Suppressor macrophage (primary cell): Measurements from ENCODE around the gene PHB1.
A peak's percentile ranks its signal among the peaks of the same experiment; 100 is the strongest.
"Not testable (repeated sequence)": the region's sequence is repeated elsewhere in the genome, so short reads cannot be mapped to it uniquely, and the experiment has no call there.

Source experiments
- DNase-seq, 4 experiments: peaks; one replicate each; pipeline ENCODE4 v3.0.0-alpha.2; 2020 to 2022

The PHB1 gene

GRCh38 chr17:49378311-49378710 is 36.4 kb downstream of the PHB1 start:
- DNase-seq, result no peak

- DNase-seq, result no peak
Measured at GRCh38 chr17:49375544-49375943, 39.1 kb downstream of the PHB1 start.

DNA sequence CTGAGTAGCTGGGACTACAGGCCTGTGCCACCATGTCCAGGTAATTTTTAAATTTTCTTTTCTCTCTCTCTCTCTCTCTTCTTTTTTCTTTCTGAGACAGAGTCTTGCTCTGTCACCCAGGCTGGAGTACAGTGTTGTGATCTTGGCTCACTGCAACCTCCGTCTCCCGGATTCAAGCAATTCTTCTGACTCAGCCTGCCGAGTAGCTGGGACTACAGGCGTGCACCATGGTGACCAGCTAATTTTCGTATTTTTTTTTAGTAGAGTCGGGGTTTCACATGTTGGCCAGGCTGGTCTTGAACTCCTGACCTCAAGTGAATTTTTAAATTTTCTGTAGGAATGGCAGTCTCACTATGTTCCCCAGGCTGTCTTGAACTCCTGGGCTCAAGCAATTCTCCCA is 41.6 kb downstream of the PHB1 start:
- DNase-seq, result no peak

DNA sequence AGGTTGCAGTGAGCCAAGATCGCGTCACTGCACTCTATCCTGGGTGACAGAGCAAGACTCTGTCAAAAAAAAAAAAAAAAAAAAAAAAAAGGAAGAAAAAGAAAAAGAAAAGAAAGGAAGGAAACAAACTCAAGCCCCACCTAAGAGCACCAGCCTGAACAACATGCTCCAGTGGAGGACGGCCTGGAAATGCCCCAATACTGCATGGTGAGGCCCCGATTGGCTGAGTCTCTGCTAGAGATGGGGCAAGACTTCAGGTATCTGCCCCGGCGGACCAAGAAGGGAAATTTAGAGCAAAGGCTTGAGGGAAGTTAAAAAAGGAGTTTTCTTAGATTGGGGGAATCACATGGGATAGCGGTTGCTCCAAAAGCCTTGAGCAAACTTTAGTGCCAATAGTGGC is 42.3 kb downstream of the PHB1 start:
- no peak for DNase-seq

DNA sequence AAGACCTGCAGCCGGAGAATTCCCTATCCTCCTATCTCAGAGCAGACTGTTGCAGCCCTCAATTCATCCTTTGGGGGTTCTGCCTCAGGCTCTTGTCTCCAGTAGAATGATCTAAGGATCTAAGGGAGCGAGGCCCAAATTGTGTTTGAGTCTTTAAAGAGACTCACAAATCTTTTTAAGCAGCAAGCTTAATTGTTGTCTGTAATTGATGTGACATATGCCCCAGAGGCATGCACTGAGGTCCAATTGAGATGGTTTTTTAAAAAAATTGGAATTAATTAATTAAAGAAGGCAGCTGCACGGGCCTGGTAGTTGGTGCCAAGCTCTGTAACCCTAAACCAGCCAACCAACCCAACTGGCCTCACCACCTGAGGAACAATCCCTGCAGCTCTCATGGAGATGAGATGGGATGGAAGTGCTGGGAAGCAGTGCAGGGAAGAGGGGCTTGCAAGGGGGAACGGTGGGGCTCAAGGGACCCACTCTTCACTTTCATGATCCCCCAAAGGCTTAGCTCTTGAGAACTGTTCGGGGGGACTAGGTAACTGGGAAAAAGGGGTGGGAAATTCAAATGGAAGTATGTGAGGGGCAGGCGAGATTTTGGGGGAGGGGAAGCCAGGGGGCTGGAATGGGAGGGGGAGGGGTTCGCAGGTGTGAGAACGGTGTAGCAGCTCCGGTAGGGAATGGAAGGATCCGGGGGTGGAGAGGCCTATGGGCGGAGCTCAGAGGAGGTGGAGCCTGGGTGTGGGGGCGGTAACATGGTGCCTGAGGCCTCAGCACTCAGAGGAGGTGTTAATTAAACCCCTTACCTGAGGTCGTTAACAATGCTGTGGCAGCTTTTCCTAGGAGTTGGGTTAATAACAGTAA is 43.5 kb downstream of the PHB1 start:
- no peak for DNase-seq

GRCh38 chr17:49369760-49370159 is 44.9 kb downstream of the PHB1 start:
- no peak for DNase-seq

DNA sequence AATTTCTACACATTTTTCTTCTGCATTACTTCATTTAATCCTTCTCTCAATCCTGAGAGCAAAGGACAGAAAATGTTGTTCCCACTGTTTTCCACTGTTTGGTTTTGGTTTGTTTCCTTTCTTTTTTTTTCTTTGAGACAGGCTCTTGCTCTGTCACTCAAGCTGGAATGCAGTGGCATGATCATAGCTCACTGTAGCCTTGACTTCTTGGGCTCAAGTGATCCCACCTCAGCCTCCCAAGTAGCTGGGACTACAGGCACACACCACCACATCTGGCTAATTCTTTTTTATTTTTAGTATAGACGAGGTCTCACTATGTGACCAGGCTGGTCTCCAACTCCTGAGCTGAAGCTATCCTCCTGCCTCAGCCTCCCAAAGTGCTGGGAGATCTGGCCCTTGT is 45.6 kb downstream of the PHB1 start:
- DNase-seq, result no peak

DNA sequence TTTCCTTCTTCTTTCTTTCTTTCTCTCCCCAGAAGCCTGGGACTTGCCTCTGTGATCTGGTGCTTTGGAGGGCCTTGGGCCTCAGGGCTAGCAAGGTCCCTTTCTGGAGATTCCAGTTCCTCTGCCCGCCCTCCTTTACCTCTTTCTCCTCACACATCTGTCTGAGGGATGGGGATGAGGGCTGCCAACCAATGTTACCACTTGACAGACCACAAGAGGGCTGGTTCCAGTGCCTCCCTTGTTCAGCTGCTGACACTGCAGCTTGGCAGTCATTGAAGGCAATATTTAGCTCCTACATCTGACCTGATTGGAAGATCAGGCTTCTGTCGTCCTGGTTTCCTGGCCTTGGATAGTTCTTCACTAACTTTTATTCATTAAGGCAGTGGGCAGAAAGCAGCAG is 49.0 kb downstream of the PHB1 start:
- DNase-seq, result peak in 3 of 4 experiments; percentile 37 to 52 (median 38)

DNA sequence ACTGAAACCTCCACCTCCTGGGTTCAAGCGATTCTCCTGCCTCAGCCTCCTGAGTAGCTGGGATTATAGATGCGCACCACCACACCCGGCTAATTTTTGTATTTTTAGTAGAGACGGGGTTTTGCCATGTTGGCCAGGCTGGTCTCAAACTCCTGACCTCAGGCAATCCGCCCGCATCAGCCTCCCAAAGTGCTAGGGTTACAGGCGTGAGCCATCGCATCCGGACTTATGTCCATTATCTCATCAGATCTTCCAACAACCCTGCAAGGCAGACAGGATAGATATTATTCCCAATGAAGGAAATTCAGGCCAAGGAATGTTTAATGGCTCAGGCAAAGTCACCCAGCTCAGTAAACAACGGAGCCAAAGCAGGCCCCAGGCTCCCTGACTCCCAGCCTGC is 49.6 kb downstream of the PHB1 start:
- not testable (repeated sequence) for DNase-seq

DNA sequence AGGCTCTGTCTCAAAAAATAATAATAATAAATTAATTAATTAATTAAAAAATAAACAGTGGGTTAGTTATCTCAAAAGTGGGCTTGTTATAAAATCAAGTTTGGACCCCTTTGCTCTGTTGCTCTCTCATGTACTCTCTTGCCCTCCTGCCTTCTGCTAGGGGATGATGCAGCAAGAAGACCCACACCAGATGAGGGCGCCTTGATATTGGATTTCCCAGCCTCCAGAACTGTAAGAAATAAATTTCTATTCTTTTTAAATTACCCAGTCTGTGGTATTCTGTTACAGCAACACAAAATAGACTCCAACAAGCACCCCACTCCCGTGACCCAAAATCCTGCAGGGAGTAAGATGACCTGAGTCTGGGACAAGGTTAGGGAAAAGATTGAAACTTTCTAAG is 50.6 kb downstream of the PHB1 start:
- no peak for DNase-seq

- no peak for DNase-seq
Measured at GRCh38 chr17:49363251-49363650, 51.4 kb downstream of the PHB1 start.

DNA sequence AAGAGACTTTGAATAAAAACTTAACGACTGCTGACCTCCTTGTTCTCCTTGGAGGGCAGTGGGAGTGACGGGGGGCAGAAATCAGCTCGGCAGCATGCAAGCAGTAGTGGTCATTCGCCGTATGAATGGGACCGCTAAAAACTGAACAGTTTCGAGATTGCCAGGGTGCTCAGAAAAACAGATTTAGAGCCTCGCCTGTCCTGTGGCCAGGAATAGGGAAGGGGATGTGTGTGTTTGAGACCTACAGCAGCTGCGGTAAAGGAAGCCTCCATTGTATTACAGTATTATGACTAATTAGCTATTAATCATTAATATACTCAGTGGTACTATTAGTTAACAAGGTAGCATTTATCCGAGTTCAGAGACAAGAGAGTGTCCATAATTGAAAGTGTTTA is 52.0 kb downstream of the PHB1 start:
- DNase-seq, result peak in 3 of 4 experiments; percentile 17 to 26 (median 26)

- peak; percentile 74 to 92 (median 84) for DNase-seq
Measured at GRCh38 chr17:49361902-49362722, 52.6 kb downstream of the PHB1 start, which contains the start of gene ZNF652. Gene ZNF652 (minus strand): TSS chr17:49362250. CDS start chr17:49317725, 44,525 bp downstream.

DNA sequence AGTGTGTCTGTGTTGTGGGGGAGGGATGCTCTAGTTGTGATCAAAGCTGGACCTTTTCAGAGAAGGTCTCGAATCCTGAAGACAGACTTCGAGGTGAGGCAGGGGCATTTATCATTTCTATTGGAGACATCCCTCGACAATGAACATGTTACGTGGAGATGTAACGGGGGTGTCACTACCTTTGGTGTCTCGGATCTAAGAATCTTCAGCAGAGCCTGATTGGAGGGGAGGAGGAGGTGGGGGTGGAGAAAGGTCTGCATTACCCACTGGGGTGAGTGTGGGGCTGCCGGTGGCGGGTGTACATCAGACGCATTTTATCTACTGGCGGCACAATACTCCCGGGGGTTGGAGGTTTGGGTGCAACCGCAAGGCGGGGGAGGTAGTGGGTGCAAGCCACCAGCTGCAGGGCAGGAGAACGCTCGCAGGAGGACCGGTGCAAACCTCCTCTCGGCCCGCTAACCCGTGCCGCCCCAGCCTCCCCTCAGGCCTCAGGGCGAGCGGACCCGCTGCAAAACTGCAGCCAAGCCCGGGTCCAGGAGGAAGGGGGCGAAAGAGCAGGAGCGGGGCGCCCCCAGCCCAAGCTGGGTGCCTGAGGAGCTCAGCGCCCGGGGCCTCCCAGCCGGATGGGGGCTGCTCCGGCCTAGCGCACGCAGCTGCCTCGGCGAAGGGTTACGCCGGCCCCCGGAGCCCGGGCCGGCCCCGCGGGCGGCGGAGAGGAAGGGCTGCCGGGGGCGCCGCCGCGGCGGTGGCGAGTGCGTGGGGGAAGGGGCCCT is 53.4 kb downstream of the PHB1 start:
- peak in 2 of 4 experiments; percentile 35 to 43 for DNase-seq

- peak; percentile 33 to 54 (median 45) for DNase-seq
Measured at GRCh38 chr17:49360796-49361128, 53.9 kb downstream of the PHB1 start.

DNA sequence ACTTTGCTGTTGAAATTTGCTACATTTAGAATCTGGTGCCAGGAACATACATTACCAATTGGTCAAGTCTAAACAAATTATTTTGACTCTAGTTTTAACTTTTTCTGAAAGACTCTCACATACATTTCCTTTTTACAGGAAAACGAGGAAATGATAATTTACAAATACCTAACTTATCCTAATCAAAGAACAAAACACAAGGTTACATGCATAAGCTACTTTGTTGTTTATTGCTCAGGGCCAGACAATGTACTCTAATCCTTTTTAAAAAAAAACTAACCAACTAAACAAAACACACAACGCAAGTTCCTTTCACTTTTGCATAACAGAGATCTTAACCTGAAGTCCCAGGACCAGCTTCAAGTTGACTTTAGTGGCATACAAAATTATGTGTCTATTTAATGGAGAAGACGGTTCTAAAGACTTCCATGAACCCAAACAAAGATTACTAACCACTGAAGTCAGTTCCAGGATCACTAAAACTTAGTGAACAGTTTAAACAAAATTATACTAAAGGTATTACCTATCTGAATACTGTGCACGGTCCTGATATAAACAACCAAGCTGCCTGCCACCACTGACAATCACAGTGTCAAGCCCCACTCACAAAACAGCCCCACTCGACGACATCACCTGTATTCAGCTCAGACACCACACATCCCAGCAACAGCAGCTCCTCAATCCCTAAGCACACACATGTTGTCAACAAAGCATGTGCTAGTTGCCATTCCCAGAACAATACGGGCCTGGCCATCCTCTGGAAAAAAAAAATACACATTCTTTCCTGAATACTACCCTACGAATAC is 54.5 kb downstream of the PHB1 start:
- DNase-seq, result no peak

DNA sequence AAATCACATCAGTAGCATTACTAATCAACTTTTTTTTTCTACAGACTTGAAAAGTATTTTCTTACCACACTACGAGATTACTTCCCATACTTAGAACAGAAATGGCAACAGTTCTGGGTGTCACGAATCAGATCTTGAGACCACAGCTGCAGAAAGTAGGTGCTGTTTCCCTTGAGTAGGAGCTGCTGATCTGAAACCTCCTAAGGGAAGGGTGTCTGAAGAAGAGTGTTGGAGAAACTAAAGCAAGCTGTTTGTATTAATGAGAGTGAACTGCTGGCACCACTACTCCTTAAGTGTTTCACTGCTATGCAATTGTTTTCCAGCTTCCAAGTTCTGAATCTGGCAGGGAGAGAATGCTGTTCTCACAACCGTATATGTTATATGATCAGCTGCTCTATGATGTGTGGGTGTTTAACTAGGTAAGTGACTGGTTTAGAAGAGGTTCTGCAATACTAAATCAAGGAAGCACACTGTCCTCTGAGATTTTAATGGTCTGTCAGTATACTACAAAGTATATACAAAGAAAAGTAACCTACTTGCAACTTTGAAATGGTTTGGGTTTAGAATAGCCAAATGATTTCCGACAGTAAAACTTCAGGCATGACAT is 55.9 kb downstream of the PHB1 start:
- peak; percentile 24 to 62 (median 46) for DNase-seq

DNA sequence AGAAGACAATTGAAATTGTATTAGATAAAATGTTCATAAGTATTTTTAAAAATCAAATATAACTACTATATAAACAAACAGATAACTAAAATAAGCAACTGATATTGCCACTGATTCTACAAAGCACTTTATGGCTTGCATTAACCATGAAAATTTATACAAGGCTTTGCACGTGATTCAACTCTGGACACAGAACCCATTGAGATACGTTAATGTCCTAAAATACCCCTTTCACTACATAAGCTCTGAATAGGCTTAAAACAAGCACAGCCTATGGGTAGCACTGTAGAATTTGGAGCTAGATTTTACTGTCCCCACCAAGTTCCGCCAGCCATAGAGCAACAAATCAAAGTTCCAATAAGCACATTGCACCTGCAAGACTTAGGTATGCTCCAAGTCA is 57.2 kb downstream of the PHB1 start:
- no peak for DNase-seq

GRCh38 chr17:49356320-49356719 is 58.4 kb downstream of the PHB1 start:
- no peak for DNase-seq
